ENCODE results near the gene RNASEH1. TPM values are rescaled to one million over a fixed set of nuclear protein-coding genes. Genes with fewer than 3 reads are reported as not detected.

RNASEH1 gene
- polyA plus RNA-seq, 3 donors: 6.8 to 16.4 (median 14.2) TPM

DNA sequence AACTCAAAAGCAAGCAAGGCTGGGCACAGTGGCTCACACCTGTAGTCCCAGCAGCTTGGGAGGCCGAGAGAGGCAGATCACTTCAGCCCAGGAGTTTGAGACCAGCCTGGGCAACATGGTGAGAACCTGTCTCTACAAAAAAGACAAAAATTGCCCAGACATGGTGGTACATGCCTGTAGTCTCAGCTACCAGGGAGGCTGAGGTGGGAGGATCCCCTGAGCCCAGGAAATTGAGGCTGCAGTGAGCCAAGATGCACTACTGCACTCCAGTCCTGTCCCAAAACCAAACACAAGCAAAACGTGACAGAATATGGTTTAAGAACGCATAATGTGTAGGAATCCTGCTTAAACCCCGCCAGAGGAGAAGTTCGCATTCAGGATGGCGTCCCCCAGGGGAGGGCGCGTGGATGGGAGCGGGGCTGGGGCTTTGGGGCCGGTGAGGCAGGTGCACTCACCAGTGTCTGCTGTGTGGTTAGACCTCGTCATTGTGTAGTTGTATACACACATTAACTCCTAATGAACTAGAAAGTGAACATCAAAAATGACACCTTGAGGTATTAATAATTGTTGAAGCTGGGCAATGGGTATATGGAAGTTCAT, 42.2 kb upstream of the RNASEH1 start:
- Histone ChIP-seq H4K20me1 (ENCODE audit: insufficient read depth, low read length) (no peaks in the 10 kb centered on the region), H3K36me3 (replicated peaks in 1 of 2; ENCODE audit: control insufficient read depth in 1 of 2, insufficient read depth in 2 of 2, low read length in 2 of 2) (no peaks in the 10 kb centered on the region), H3K4me2 (replicated peaks; ENCODE audit: extremely low read depth, low read length, poor library complexity, severe bottlenecking) (no peak overlapping the region), H3K4me3 (replicated peaks in 1 of 3; ENCODE audit: low read depth in 2 of 3, low read length in 3 of 3) (no peak overlapping the region), H3K9ac (ENCODE audit: insufficient read depth, low read length, poor library complexity, severe bottlenecking) (no peak overlapping the region), H2AFZ (ENCODE audit: insufficient read depth, low read depth, low read length, poor library complexity, severe bottlenecking) (no peak overlapping the region), H3K4me1 (ENCODE audit: control insufficient read depth in 1 of 2, insufficient read depth in 2 of 2, low read length in 2 of 2) (peaks cover 0 to 4% of the 10 kb centered on the region in 2 donors), H3K27ac (ENCODE audit: low read depth in 1 of 2, low read length in 2 of 2) (no peak overlapping the region), H3K27me3 (ENCODE audit: control insufficient read depth in 2 of 2, insufficient read depth in 2 of 2, low read length in 2 of 2) (peaks cover 0 to 5% of the 10 kb centered on the region in 2 donors), H3K79me2 (ENCODE audit: insufficient read depth, low read length) (no peaks in the 10 kb centered on the region), H3K9me3 (replicated peaks in 1 of 2; ENCODE audit: control insufficient read depth in 1 of 2, insufficient read depth in 1 of 2, low read length in 2 of 2) (no peaks in the 10 kb centered on the region)
- H3K9me3 Mint-ChIP-seq: peaks cover 0 to 4% (median 0%) of the 10 kb centered on the region in 7 donors
- no peaks in the 10 kb centered on the region for H3K36me3 Mint-ChIP-seq
- peaks cover 6 to 16% (median 6%) of the 10 kb centered on the region in 3 donors for H3K27me3 Mint-ChIP-seq (ENCODE audit: low read depth in 3 of 3)
- peaks cover 4% of the 10 kb centered on the region for H3K4me1 Mint-ChIP-seq
- H3K4me3 Mint-ChIP-seq: no peak overlapping the region
- TF ChIP-seq CTCF (IDR thresholded peaks at IDR 0.05): no peak
- DNase-seq: no peak
- WGBS (ENCODE audit: insufficient coverage): 88% methylated on average over 5 of the region's 11 CpGs
- intact Hi-C loops (cut with micrococcal nuclease): no loop called here
- H3K27ac Mint-ChIP-seq: no peak overlapping the region

DNA sequence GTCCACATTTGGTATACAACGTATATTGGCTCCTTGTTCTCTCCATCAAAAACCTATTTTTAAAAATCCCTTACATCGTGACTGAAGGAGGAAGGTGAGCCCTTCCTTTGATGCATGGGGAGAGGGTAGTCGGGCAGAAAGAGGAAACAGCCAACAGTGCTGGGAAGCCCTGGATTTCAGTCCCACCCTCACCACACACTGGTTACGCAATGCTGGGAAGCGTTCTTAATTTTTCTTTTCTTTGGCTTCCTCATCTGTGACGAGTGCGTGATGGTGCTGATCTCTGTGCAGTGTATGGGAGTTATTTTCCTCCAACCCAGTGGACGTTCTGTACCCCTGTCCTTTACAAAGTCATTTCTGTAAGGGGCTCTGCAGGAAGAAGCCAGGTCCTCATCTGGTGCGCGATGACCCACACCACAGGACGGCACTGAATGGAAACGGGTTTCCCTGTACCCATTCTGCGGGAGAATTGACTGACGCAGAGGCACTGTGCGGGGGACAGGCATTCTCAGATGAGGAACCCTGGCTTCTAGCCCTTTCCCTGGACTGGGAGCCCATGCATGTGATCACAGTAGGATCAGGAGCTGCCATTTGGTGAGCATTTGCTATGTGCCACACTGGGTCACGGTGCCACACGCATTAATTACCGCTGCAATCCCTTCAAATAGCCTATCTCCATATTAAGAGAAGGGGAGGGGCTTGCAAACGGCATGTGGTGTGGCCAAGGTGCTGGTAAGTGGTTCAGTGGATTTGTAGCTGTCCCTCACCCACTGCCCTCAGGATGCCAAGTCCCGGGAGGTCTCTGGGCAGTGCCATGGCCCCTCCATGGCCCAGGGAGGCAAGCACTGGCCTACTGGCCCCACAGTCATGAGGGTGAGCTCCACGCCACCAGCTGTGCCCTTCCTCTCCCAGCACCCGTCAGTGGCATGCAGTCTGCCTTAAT, 41.0 kb upstream of the RNASEH1 start:
- Mint-ChIP-seq H3K27me3 (ENCODE audit: low read depth in 3 of 3) (peaks cover 15 to 27% (median 16%) of the 10 kb centered on the region in 3 donors), H3K27ac (no peak overlapping the region), H3K4me3 (no peak overlapping the region), H3K9me3 (peaks cover 0 to 4% (median 0%) of the 10 kb centered on the region in 7 donors), H3K4me1 (peaks cover 7% of the 10 kb centered on the region), H3K36me3 (no peaks in the 10 kb centered on the region)
- TF ChIP-seq CTCF (IDR thresholded peaks at IDR 0.05): no peak
- Histone ChIP-seq H3K36me3 (replicated peaks in 1 of 2; ENCODE audit: control insufficient read depth in 1 of 2, insufficient read depth in 2 of 2, low read length in 2 of 2) (no peaks in the 10 kb centered on the region), H3K9me3 (replicated peaks in 1 of 2; ENCODE audit: control insufficient read depth in 1 of 2, insufficient read depth in 1 of 2, low read length in 2 of 2) (no peaks in the 10 kb centered on the region), H3K27ac (ENCODE audit: low read depth in 1 of 2, low read length in 2 of 2) (no peak overlapping the region), H3K9ac (ENCODE audit: insufficient read depth, low read length, poor library complexity, severe bottlenecking) (no peak overlapping the region), H3K4me3 (replicated peaks in 1 of 3; ENCODE audit: low read depth in 2 of 3, low read length in 3 of 3) (no peak overlapping the region), H2AFZ (ENCODE audit: insufficient read depth, low read depth, low read length, poor library complexity, severe bottlenecking) (no peak overlapping the region), H4K20me1 (ENCODE audit: insufficient read depth, low read length) (no peaks in the 10 kb centered on the region), H3K27me3 (ENCODE audit: control insufficient read depth in 2 of 2, insufficient read depth in 2 of 2, low read length in 2 of 2) (peaks cover 0 to 12% of the 10 kb centered on the region in 2 donors), H3K4me2 (replicated peaks; ENCODE audit: extremely low read depth, low read length, poor library complexity, severe bottlenecking) (no peak overlapping the region), H3K4me1 (ENCODE audit: control insufficient read depth in 1 of 2, insufficient read depth in 2 of 2, low read length in 2 of 2) (peaks cover 0 to 4% of the 10 kb centered on the region in 2 donors), H3K79me2 (ENCODE audit: insufficient read depth, low read length) (no peaks in the 10 kb centered on the region)
- 98% methylated on average over 8 of the region's 22 CpGs for WGBS (ENCODE audit: insufficient coverage)
- intact Hi-C loops (cut with micrococcal nuclease): no loop called here
- DNase-seq: peak in 1 of 3 donors; percentile 45
